CD4-positive, alpha-beta memory T cell (primary cell): ENCODE results near the gene BOD1L1. TPM values are rescaled to one million over a fixed set of nuclear protein-coding genes. Genes with fewer than 3 reads are reported as not detected.
A peak's percentile ranks its signal among the peaks of the same experiment; 100 is the strongest.

Experiments
- CTCF ChIA-PET: fragments of 350-600 bp; sonication (Branson Sonifier 250); formaldehyde crosslinking; loops from one replicate; lab custom pipeline; 2021; ENCODE audit warnings: inconsistent platforms; ENCODE audit not compliant: partially characterized antibody; lab: Charles Lee
- POLR2A ChIA-PET: fragments of 350-600 bp; sonication (Branson Sonifier 250); formaldehyde crosslinking; loops from one replicate; lab custom pipeline; 2021; ENCODE audit not compliant: partially characterized antibody; lab: Charles Lee
- DNase-seq, 5 donors: peaks; one replicate each; pipeline versions ENCODE4 v3.0.0 to v3.0.0-alpha.2; 2020 to 2022; ENCODE audit warnings: mixed read lengths in 1 of 5
- H3K27ac ChIP-seq: one replicate; pipeline ENCODE4 v1.7.0; 2013; ENCODE audit warnings: low read depth, low read length
- H3K27me3 ChIP-seq: 2 replicates; pipeline ENCODE4 v1.7.0; 2013; ENCODE audit warnings: mild to moderate bottlenecking, low read length, moderate library complexity; ENCODE audit not compliant: insufficient read depth
- H3K36me3 ChIP-seq: 2 replicates; pipeline ENCODE4 v1.7.0; 2013; ENCODE audit warnings: mild to moderate bottlenecking, low read length, moderate library complexity; ENCODE audit not compliant: insufficient read depth
- H3K4me1 ChIP-seq: 2 replicates; pipeline ENCODE4 v1.7.0; 2013; ENCODE audit warnings: mild to moderate bottlenecking, low read length, moderate library complexity; ENCODE audit not compliant: insufficient read depth
- H3K4me3 ChIP-seq, 2 donors: one replicate each; pipeline ENCODE4 v1.7.0; 2013; ENCODE audit warnings: low read length in 2 of 2, mild to moderate bottlenecking in 1 of 2
- H3K9me3 ChIP-seq, 2 donors: one replicate each; pipeline ENCODE4 v1.7.0; 2013; ENCODE audit warnings: low read length in 2 of 2, control low read depth in 1 of 2; ENCODE audit not compliant: control insufficient read depth in 1 of 2
- H3K27ac Mint-ChIP-seq, 7 donors: one replicate each; pipeline ENCODE4 v1.8.0; 2020 to 2021; ENCODE audit warnings: mixed read lengths in 7 of 7, mild to moderate bottlenecking in 6 of 7, inconsistent platforms in 3 of 7, moderate library complexity in 3 of 7
- H3K27me3 Mint-ChIP-seq, 2 donors: one replicate each; pipeline ENCODE4 v1.8.0; 2020 to 2021; ENCODE audit warnings: mixed read lengths in 2 of 2
- H3K36me3 Mint-ChIP-seq, 2 donors: one replicate each; pipeline ENCODE4 v1.8.0; 2020 to 2021; ENCODE audit warnings: mixed read lengths in 2 of 2, inconsistent platforms in 1 of 2, mild to moderate bottlenecking in 1 of 2
- H3K4me1 Mint-ChIP-seq, 4 donors: one replicate each; pipeline ENCODE4 v1.8.0; 2020 to 2021; ENCODE audit warnings: mixed read lengths in 4 of 4, mild to moderate bottlenecking in 1 of 4
- H3K4me3 Mint-ChIP-seq, 8 donors: one replicate each; pipeline ENCODE4 v1.8.0; 2020 to 2021; ENCODE audit warnings: mixed read lengths in 8 of 8, mild to moderate bottlenecking in 7 of 8, moderate library complexity in 6 of 8, inconsistent platforms in 3 of 8
- H3K9me3 Mint-ChIP-seq, 8 donors: one replicate each; pipeline ENCODE4 v1.8.0; 2020 to 2021; ENCODE audit warnings: mixed read lengths in 8 of 8, mild to moderate bottlenecking in 5 of 8, inconsistent platforms in 3 of 8, moderate library complexity in 1 of 8
- intact Hi-C: fragments of 100-400 bp; cut with micrococcal nuclease; formaldehyde crosslinking; loops from one replicate; pipeline ENCODE4 v1.15.1; 2023
- polyA plus RNA-seq, 2 donors: library from polyadenylated mRNA; unstranded; fragments of 300-500 nt; fragmentation: Illumina TruSeq; gene quantifications; one replicate each; pipeline ENCODE4 v1.2.3, GENCODE V29; 2021
- total RNA-seq, 2 experiments: library from RNA; stranded (reverse); gene quantifications; one replicate each; pipeline ENCODE4 v1.2.3, GENCODE V29; 2021

BOD1L1 gene
- total and polyA plus RNA-seq, 4 experiments from 2014 or later = 0.86 to 72.3 (median 37.3) TPM

DNA sequence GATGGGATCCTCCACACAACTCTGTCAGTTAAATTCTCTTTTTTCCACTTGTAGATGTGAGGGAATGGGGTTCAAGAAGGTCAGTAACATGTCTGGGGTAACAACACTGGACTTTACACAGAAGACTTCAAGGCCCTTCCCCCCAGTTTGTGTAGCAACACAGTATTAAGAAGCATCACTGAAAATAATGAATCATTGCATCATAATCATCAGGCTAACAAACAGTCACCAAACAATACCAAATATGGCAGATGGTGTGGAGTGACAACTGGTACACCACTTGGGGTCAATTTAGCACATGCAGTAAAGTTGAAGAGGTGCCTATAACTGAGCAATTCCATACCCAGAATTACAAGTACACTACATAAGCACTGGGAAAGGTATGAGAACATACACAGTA lies 38.6 kb downstream of the BOD1L1 start:
- H3K27me3 ChIP-seq = no peaks in the 10 kb centered on the region
- no peak for DNase-seq
- no peaks in the 10 kb centered on the region for H3K27me3 Mint-ChIP-seq
- intact Hi-C loops = no loop called here
- H3K4me3 ChIP-seq = no peak overlapping the region
- ChIA-PET CTCF (no interaction called here), POLR2A (no interaction called here)
- H3K27ac Mint-ChIP-seq = peak overlapping the region in 1 of 7 donors; percentile 68
- no peaks in the 10 kb centered on the region for H3K9me3 ChIP-seq
- H3K36me3 Mint-ChIP-seq = peaks cover 55 to 69% of the 10 kb centered on the region in 2 donors
- H3K4me1 ChIP-seq = no peaks in the 10 kb centered on the region
- H3K9me3 Mint-ChIP-seq = no peaks in the 10 kb centered on the region
- peaks cover 0 to 4% (median 1%) of the 10 kb centered on the region in 4 donors for H3K4me1 Mint-ChIP-seq
- peaks cover 37% of the 10 kb centered on the region for H3K36me3 ChIP-seq
- H3K4me3 Mint-ChIP-seq = no peak overlapping the region
- H3K27ac ChIP-seq = no peak overlapping the region

DNA sequence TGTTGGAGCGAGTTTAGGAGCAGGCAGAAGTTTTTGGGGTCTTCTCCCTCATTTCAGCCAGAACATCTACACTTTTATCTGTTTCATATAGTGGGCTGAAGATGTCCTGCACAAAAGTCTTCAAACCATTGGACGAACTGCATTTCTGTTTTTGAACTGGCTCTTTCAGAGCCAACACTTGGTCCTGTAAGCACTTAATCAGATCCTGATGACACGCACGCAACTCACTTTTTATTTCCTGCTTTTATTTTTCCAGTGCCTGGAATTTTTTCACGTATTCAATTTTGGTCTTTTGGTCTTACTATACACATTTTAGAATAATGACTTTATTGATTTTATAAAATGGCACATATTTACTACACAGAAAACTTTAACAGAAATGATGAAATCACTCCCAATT lies 43.0 kb downstream of the BOD1L1 start:
- ChIA-PET POLR2A (no interaction called here), CTCF (no interaction called here)
- H3K27me3 Mint-ChIP-seq = no peaks in the 10 kb centered on the region
- peak overlapping the region in 1 of 7 donors; percentile 55 for H3K27ac Mint-ChIP-seq
- no peak overlapping the region for H3K4me3 ChIP-seq
- peaks cover 60 to 77% of the 10 kb centered on the region in 2 donors for H3K36me3 Mint-ChIP-seq
- H3K4me3 Mint-ChIP-seq = no peak overlapping the region
- no peak overlapping the region for H3K27ac ChIP-seq
- H3K9me3 Mint-ChIP-seq = no peaks in the 10 kb centered on the region
- intact Hi-C loops = no loop called here
- no peaks in the 10 kb centered on the region for H3K4me1 ChIP-seq
- H3K27me3 ChIP-seq = no peaks in the 10 kb centered on the region
- H3K9me3 ChIP-seq = no peaks in the 10 kb centered on the region
- H3K4me1 Mint-ChIP-seq = peaks cover 0 to 4% (median 2%) of the 10 kb centered on the region in 4 donors
- H3K36me3 ChIP-seq = peaks cover 43% of the 10 kb centered on the region
- no peak for DNase-seq

DNA sequence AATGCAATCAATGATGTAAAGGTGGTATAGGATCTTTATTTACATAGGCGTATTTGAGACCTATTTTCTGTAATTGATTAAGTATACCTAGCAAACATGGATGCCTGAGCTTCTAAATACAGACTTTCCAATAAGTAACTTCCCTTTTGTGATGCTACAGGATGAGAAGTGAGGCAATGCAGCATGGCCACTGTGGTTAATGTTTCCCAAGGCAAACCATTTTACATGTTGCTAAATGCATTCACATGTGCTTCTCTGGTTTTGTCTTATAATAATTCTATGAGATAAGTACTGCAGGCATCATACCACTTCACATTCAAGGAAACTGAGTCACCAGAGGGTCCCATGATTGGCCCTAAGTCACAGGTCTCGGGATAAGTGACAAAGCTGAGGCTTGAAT lies 47.5 kb downstream of the BOD1L1 start:
- Histone ChIP-seq H3K4me1 (no peaks in the 10 kb centered on the region), H3K4me3 (no peak overlapping the region), H3K27me3 (no peaks in the 10 kb centered on the region), H3K36me3 (peaks cover 66% of the 10 kb centered on the region), H3K27ac (no peak overlapping the region), H3K9me3 (no peaks in the 10 kb centered on the region)
- Mint-ChIP-seq H3K27ac (no peak overlapping the region), H3K9me3 (no peaks in the 10 kb centered on the region), H3K4me3 (no peak overlapping the region), H3K27me3 (no peaks in the 10 kb centered on the region), H3K36me3 (peaks cover 60 to 80% of the 10 kb centered on the region in 2 donors), H3K4me1 (peaks cover 0 to 4% (median 2%) of the 10 kb centered on the region in 4 donors)
- ChIA-PET CTCF (no interaction called here), POLR2A (no interaction called here)
- intact Hi-C loops = no loop called here
- no peak for DNase-seq

DNA sequence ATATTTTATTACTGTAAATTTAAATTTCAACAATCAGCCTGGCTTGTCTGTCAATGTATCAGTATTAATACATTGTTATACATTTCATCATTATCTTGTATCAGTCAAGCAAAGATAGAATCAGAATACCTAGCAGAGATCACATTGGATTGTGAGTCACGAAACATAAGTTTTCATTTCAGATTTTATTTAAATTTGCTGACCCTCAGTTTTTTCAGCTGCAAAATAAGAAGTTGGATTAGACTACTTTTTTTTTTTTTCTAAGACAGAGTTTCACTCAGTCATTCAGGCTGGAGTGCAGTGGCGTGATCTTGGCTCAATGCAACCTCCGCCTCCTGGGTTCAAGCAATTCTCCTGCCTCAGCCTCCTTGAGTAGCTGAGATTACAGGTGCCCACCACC lies 49.9 kb downstream of the BOD1L1 start:
- DNase-seq = no peak
- Histone ChIP-seq H3K4me3 (no peak overlapping the region), H3K27ac (no peak overlapping the region), H3K27me3 (no peaks in the 10 kb centered on the region), H3K9me3 (no peaks in the 10 kb centered on the region), H3K4me1 (no peaks in the 10 kb centered on the region), H3K36me3 (peaks cover 70% of the 10 kb centered on the region)
- POLR2A ChIA-PET = no interaction called here
- intact Hi-C loops = no loop called here
- CTCF ChIA-PET = no interaction called here
- Mint-ChIP-seq H3K27me3 (no peaks in the 10 kb centered on the region), H3K9me3 (no peaks in the 10 kb centered on the region), H3K36me3 (peaks cover 61 to 81% of the 10 kb centered on the region in 2 donors), H3K27ac (no peak overlapping the region), H3K4me1 (peaks cover 0 to 1% (median 0%) of the 10 kb centered on the region in 4 donors), H3K4me3 (no peak overlapping the region)

DNA sequence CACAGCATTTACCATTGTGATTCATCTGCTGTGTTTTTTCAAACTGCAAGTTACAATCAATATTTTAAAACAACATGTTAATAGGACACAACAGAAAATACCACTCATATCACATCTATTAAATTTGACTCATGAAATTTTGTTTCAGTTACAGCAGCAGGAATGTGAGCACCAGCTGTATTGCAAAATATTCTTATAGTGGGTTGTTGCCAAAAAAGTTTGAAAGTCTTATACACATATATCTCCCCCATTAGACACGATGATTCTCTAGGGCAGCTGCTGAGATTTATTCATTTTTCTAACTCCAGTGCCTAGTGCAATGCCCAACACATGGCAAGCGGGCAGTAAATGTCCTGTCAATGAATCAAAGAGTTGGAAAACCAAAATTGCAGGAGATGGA lies 56.6 kb downstream of the BOD1L1 start:
- Mint-ChIP-seq H3K9me3 (no peaks in the 10 kb centered on the region), H3K27me3 (no peaks in the 10 kb centered on the region), H3K36me3 (peaks cover 64 to 76% of the 10 kb centered on the region in 2 donors), H3K4me3 (no peak overlapping the region), H3K4me1 (peaks cover 0 to 1% (median 0%) of the 10 kb centered on the region in 4 donors), H3K27ac (no peak overlapping the region)
- intact Hi-C loops = no loop called here
- Histone ChIP-seq H3K9me3 (no peaks in the 10 kb centered on the region), H3K27ac (no peak overlapping the region), H3K27me3 (no peaks in the 10 kb centered on the region), H3K4me3 (no peak overlapping the region), H3K36me3 (peaks cover 40% of the 10 kb centered on the region), H3K4me1 (no peaks in the 10 kb centered on the region)
- CTCF ChIA-PET = no interaction called here
- no peak for DNase-seq
- POLR2A ChIA-PET = no interaction called here

DNA sequence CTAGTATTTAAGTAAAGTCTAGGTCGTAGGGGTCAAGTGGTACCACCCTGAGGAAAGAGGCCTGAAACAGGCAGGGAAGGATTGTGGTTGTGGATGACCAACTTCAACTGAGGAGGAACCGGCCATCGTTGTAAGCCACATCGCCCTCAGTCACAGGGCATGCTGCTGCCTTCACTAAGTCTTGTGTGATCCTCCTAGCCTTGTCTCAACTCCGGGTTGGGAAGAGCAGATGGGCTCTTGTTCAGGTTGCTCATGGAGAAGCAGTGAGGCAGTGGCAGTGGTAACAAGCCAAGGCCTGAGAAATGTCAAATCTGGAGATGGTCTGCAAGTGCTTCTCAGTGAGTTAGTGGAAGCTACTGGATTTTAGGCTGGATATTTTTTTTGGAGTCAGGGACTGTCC lies 60.4 kb downstream of the BOD1L1 start:
- ChIA-PET POLR2A (no interaction called here), CTCF (no interaction called here)
- Histone ChIP-seq H3K36me3 (peaks cover 22% of the 10 kb centered on the region), H3K4me3 (no peak overlapping the region), H3K9me3 (no peaks in the 10 kb centered on the region), H3K27me3 (no peaks in the 10 kb centered on the region), H3K27ac (no peak overlapping the region), H3K4me1 (no peaks in the 10 kb centered on the region)
- Mint-ChIP-seq H3K9me3 (peaks cover 0 to 6% (median 0%) of the 10 kb centered on the region in 8 donors), H3K36me3 (peaks cover 46 to 51% of the 10 kb centered on the region in 2 donors), H3K27ac (peak overlapping the region in 1 of 7 donors; percentile 66), H3K4me1 (peaks cover 0 to 1% (median 0%) of the 10 kb centered on the region in 4 donors), H3K4me3 (no peak overlapping the region), H3K27me3 (no peaks in the 10 kb centered on the region)
- intact Hi-C loops = no loop called here
- no peak for DNase-seq

DNA sequence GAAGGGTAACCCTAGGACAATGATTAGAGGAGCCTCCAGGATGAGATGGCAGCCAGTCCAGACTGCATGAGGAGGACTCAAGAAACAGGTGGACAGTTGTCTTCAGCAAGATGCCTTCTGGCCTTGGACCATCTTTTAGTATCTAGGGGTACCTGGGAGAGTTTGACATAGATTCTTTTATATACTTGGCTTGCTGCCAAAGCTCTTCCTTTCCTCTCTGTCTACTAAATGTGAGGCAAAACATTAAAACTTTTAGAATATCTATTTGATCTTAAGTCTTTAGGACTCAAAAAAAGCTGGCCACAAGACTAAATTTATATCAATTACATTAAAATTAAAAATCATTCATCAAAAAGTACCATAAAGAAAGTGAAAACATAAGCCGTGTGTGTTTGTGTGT lies 64.6 kb downstream of the BOD1L1 start:
- ChIA-PET POLR2A (no interaction called here), CTCF (no interaction called here)
- Mint-ChIP-seq H3K27me3 (no peaks in the 10 kb centered on the region), H3K27ac (no peak overlapping the region), H3K4me1 (no peaks in the 10 kb centered on the region), H3K36me3 (peaks cover 14 to 16% of the 10 kb centered on the region in 2 donors), H3K4me3 (no peak overlapping the region), H3K9me3 (peaks cover 0 to 6% (median 0%) of the 10 kb centered on the region in 8 donors)
- no peak overlapping the region for H3K27ac ChIP-seq
- no peaks in the 10 kb centered on the region for H3K27me3 ChIP-seq
- no peaks in the 10 kb centered on the region for H3K36me3 ChIP-seq
- intact Hi-C loops = no loop called here
- DNase-seq = no peak
- no peaks in the 10 kb centered on the region for H3K9me3 ChIP-seq
- no peak overlapping the region for H3K4me3 ChIP-seq
- H3K4me1 ChIP-seq = no peaks in the 10 kb centered on the region

DNA sequence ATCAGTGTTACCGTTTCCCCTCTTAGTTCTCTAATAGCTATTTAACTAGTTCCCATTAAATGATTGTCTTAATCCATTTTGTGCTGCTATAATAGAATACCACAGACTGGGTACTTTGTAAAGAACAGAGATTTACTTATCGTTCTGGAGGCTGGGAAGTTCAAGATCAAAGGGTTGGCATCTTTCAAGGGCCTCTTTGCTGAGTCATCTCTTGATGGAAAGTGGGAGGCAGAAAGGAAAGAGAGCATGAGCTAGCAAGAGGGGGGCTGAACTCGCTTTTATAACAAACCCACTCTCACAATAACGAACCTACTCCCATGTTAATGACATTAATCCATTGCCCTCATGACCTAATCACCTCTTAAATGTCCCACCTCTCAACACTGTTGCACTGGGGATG lies 65.9 kb downstream of the BOD1L1 start:
- peaks cover 8% of the 10 kb centered on the region in 2 donors for H3K27me3 Mint-ChIP-seq
- intact Hi-C loops = no loop called here
- POLR2A ChIA-PET = no interaction called here

More for the DNA sequence above, 65.9 kb downstream of the BOD1L1 start:
- Mint-ChIP-seq H3K36me3 (peaks cover 6 to 8% of the 10 kb centered on the region in 2 donors), H3K27ac (no peak overlapping the region), H3K9me3 (peaks cover 0 to 6% (median 0%) of the 10 kb centered on the region in 8 donors), H3K4me1 (no peaks in the 10 kb centered on the region), H3K4me3 (no peak overlapping the region)
- Histone ChIP-seq H3K4me3 (no peak overlapping the region), H3K9me3 (no peaks in the 10 kb centered on the region), H3K27me3 (no peaks in the 10 kb centered on the region), H3K27ac (no peak overlapping the region), H3K36me3 (no peaks in the 10 kb centered on the region), H3K4me1 (no peaks in the 10 kb centered on the region)
- CTCF ChIA-PET = no interaction called here
- DNase-seq = no peak
